Erythroblast (primary cell): Measurements from ENCODE around the gene ZC3H11A.

ENCODE experiments used
- GATA1 ChIP-seq: IDR thresholded peaks from 2 replicates; pipeline ENCODE4 v1.6.1; 2011; ENCODE audit warnings: low read depth, mild to moderate bottlenecking, control low read depth, low read length, moderate library complexity
- POLR2A ChIP-seq: IDR thresholded peaks from 2 replicates; pipeline ENCODE4 v1.6.1; 2011; ENCODE audit warnings: mild to moderate bottlenecking, low read length

DNA sequence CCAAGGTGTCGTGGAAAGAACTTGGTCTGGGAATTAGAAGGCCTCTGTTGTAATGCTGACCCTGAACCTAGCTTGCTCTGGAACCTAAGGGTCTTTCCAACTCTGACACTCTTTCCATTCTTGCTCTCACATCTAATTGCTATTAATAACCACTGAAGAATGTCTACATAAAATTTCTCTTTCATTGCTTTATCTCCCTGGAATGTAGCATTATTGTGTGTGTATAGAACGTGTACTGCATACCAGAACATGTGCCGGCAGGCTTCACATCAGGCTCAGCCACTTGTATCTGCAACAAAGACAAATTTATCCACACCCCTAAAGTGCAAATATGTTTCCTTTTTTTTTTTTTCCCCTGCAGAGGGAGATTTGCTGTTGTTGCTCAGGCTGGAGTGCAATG is 44.4 kb upstream of the ZC3H11A start:
- TF ChIP-seq POLR2A = no peak
- no peak for TF ChIP-seq GATA1
